HL-60 (cell line): ENCODE data around the gene TAF6L.

Experiments
- CTCF ChIP-seq: IDR thresholded peaks from one replicate; pipeline ENCODE4 v1.5.1; 2011; ENCODE audit warnings: low read length, control low read depth, inconsistent platforms; ENCODE audit not compliant: insufficient read depth
- POLR2AphosphoS5 ChIP-seq: IDR thresholded peaks from 2 replicates; pipeline ENCODE4 v1.6.1; 2012; ENCODE audit warnings: low read depth
- REST ChIP-seq: IDR thresholded peaks from 2 replicates; pipeline ENCODE4 v1.6.1; 2012; ENCODE audit warnings: low read depth; ENCODE audit not compliant: insufficient replicate concordance

GRCh38 chr11:62777389-62777788 is 6.2 kb downstream of the TAF6L start:
- TF ChIP-seq REST: no peak
- no peak for TF ChIP-seq POLR2AphosphoS5
- TF ChIP-seq CTCF: no peak
